HepG2 (cell line): ENCODE data around the gene MMRN1.

ENCODE experiments used
- CTCF ChIP-seq: sonication (generic); formaldehyde crosslinking; IDR thresholded peaks from 2 replicates; pipeline ENCODE4 v1.5.0; 2020; ENCODE audit warnings: mild to moderate bottlenecking, missing genetic modification reagents, moderate library complexity
- SNAPC4 ChIP-seq: sonication (generic); formaldehyde crosslinking; IDR thresholded peaks from 2 replicates; pipeline ENCODE4 v1.4.0; 2020; ENCODE audit warnings: mild to moderate bottlenecking, missing genetic modification reagents
- TAF1 ChIP-seq: sonication (generic); formaldehyde crosslinking; IDR thresholded peaks from 2 replicates; pipeline ENCODE4 v1.4.0; 2020; ENCODE audit warnings: missing genetic modification reagents
- XRCC5 ChIP-seq: fragments of 200-400 bp; formaldehyde crosslinking; optimal IDR thresholded peaks from 2 replicates; pipeline ENCODE3; 2017; ENCODE audit warnings: mild to moderate bottlenecking, low read length
- ZNF121 ChIP-seq: sonication (generic); formaldehyde crosslinking; IDR thresholded peaks from 2 replicates; pipeline ENCODE4 v1.5.0; 2020; ENCODE audit warnings: mild to moderate bottlenecking, missing genetic modification reagents
- ZNF737 ChIP-seq: sonication (generic); formaldehyde crosslinking; IDR thresholded peaks from 2 replicates; pipeline ENCODE4 v1.5.0; 2020; ENCODE audit warnings: missing genetic modification reagents, mild to moderate bottlenecking, borderline replicate concordance

GRCh38 chr4:89909889-89910288 lies 15.2 kb downstream of the MMRN1 start:
- TF ChIP-seq ZNF737 (CRISPR knock-in tag) (no peak), TAF1 (no peak), CTCF (CRISPR knock-in tag) (no peak), XRCC5 (no peak), SNAPC4 (no peak), ZNF121 (CRISPR knock-in tag) (no peak)
